Neural cell (in vitro differentiated cells): ENCODE measurements around the gene HDAC4. TPM values are rescaled to one million over a fixed set of nuclear protein-coding genes. Genes with fewer than 3 reads are reported as not detected.

Experiments
- H2AFZ ChIP-seq: fragments of 200-600, 300-800 bp; sonication (generic), shearing (Covaris generic); 2 replicates; pipeline ENCODE4 v1.6.0; 2014; ENCODE audit warnings: low read depth, mild to moderate bottlenecking, antibody characterized with exemption, low read length, moderate library complexity
- H3F3A ChIP-seq: fragments of 200-600 bp; shearing (Covaris generic); 2 replicates; pipeline ENCODE4 v1.6.1; 2016; ENCODE audit warnings: mild to moderate bottlenecking, moderate library complexity, mixed read lengths, antibody characterized with exemption, low read length; ENCODE audit not compliant: insufficient read depth, poor library complexity, severe bottlenecking
- H3K27ac ChIP-seq: fragments of 200-600, 300-800 bp; sonication (generic), shearing (Covaris generic); 2 replicates; pipeline ENCODE4 v1.5.1; 2014; ENCODE audit warnings: mild to moderate bottlenecking, low read length, moderate library complexity
- H3K27me3 ChIP-seq: fragments of 300-800, 200-600 bp; sonication (generic), shearing (Covaris generic); 2 replicates; pipeline ENCODE4 v1.6.0; 2014; ENCODE audit warnings: mild to moderate bottlenecking, low read depth, low read length, moderate library complexity; ENCODE audit not compliant: insufficient read depth
- H3K36me3 ChIP-seq: fragments of 300-800, 200-600 bp; sonication (generic), shearing (Covaris generic); 2 replicates; pipeline ENCODE4 v1.5.1; 2014; ENCODE audit warnings: mild to moderate bottlenecking, antibody characterized with exemption, low read length, moderate library complexity; ENCODE audit not compliant: insufficient read depth
- H3K4me2 ChIP-seq: fragments of 300-800, 200-600 bp; sonication (generic), shearing (Covaris generic); 2 replicates; pipeline ENCODE4 v1.6.0; 2014; ENCODE audit warnings: mild to moderate bottlenecking, low read length
- H3K4me3 ChIP-seq: fragments of 300-800, 200-600 bp; sonication (generic), shearing (Covaris generic); 2 replicates; pipeline ENCODE4 v1.5.1; 2014; ENCODE audit warnings: mild to moderate bottlenecking, low read length, moderate library complexity
- H3K79me2 ChIP-seq: fragments of 200-600 bp; shearing (Covaris generic); replicated peaks from 2 replicates; pipeline ENCODE4 v1.6.0; 2014; ENCODE audit warnings: mild to moderate bottlenecking, low read length, moderate library complexity; ENCODE audit not compliant: insufficient read depth
- H3K9ac ChIP-seq: fragments of 300-800, 200-600 bp; sonication (generic), shearing (Covaris generic); 2 replicates; pipeline ENCODE4 v1.6.1; 2016; ENCODE audit warnings: mild to moderate bottlenecking, low read length, mixed read lengths
- H3K9me2 ChIP-seq: fragments of 200-600 bp; shearing (Covaris generic); 2 replicates; pipeline ENCODE4 v1.6.1; 2016; ENCODE audit warnings: mild to moderate bottlenecking, low read length, mixed read lengths; ENCODE audit not compliant: insufficient read depth
- H3K9me3 ChIP-seq: fragments of 200-600, 300-800 bp; sonication (generic), shearing (Covaris generic); 2 replicates; pipeline ENCODE4 v1.6.1; 2016; ENCODE audit warnings: mild to moderate bottlenecking, mixed run types, low read length, moderate library complexity, mixed read lengths
- H4K20me1 ChIP-seq: fragments of 200-600 bp; shearing (Covaris generic); 2 replicates; pipeline ENCODE4 v1.6.1; 2016; ENCODE audit warnings: mild to moderate bottlenecking, mixed run types; ENCODE audit not compliant: insufficient read depth
- CTCF ChIP-seq: fragments of 450-650 bp; IDR thresholded peaks from 2 replicates; pipeline ENCODE4 v1.5.1; 2014; ENCODE audit warnings: antibody characterized with exemption, mild to moderate bottlenecking, moderate library complexity; ENCODE audit not compliant: poor library complexity, severe bottlenecking
- EP300 ChIP-seq: fragments of 450-650 bp; conservative IDR thresholded peaks from 2 replicates; pipeline ENCODE4 v1.6.1; 2014; ENCODE audit warnings: antibody characterized with exemption, mild to moderate bottlenecking, moderate library complexity; ENCODE audit not compliant: poor library complexity, severe bottlenecking
- EZH2 ChIP-seq: fragments of 200-600, 300-800 bp; shearing (Covaris generic), sonication (generic); IDR thresholded peaks from 2 replicates; pipeline ENCODE4 v1.6.1; 2014; ENCODE audit warnings: antibody characterized with exemption, low read length, borderline replicate concordance, mild to moderate bottlenecking; ENCODE audit not compliant: insufficient read depth, poor library complexity, severe bottlenecking
- MXI1 ChIP-seq: fragments of 450-650 bp; conservative IDR thresholded peaks from 2 replicates; pipeline ENCODE4 v1.6.1; 2014; ENCODE audit warnings: antibody characterized with exemption, mild to moderate bottlenecking; ENCODE audit not compliant: poor library complexity, severe bottlenecking
- POLR2AphosphoS5 ChIP-seq: IDR thresholded peaks from 2 replicates; pipeline ENCODE4 v1.6.1; 2012
- RAD21 ChIP-seq: fragments of 450-650 bp; conservative IDR thresholded peaks from 2 replicates; pipeline ENCODE4 v1.6.1; 2014; ENCODE audit warnings: antibody characterized with exemption, mild to moderate bottlenecking, moderate library complexity
- REST ChIP-seq: IDR thresholded peaks from 2 replicates; pipeline ENCODE4 v1.6.1; 2012; ENCODE audit warnings: borderline replicate concordance
- SMC3 ChIP-seq: fragments of 450-650 bp; conservative IDR thresholded peaks from 2 replicates; pipeline ENCODE4 v1.6.1; 2014; ENCODE audit warnings: antibody characterized with exemption, mild to moderate bottlenecking, moderate library complexity; ENCODE audit not compliant: poor library complexity
- TAF1 ChIP-seq: IDR thresholded peaks from 2 replicates; pipeline ENCODE4 v1.6.1; 2012; ENCODE audit warnings: low read depth
- polyA plus RNA-seq: library from polyadenylated mRNA; depleted of rRNA; stranded (reverse); fragments of >200 nt; gene quantifications from 2 replicates; pipeline ENCODE4 v1.2.3, GENCODE V29; 2014

The HDAC4 gene
- polyA plus RNA-seq, 1 donor from 2014 or later, result 3.4 TPM

GRCh38 chr2:239420082-239420481 lies 19.3 kb upstream of the HDAC4 start:
- Histone ChIP-seq H3K4me2 (no peak overlapping the region), H3K27me3 (no peaks in the 10 kb centered on the region), H3F3A (no peaks in the 10 kb centered on the region), H2AFZ (no peak overlapping the region), H3K36me3 (no peaks in the 10 kb centered on the region), H3K9ac (no peak overlapping the region), H3K79me2 (no peaks in the 10 kb centered on the region), H3K27ac (peak overlapping the region; percentile 50), H3K9me2 (no peaks in the 10 kb centered on the region), H3K4me3 (no peak overlapping the region), H3K9me3 (no peaks in the 10 kb centered on the region), H4K20me1 (no peaks in the 10 kb centered on the region)
- TF ChIP-seq TAF1, result no peak
- no peak for TF ChIP-seq RAD21
- no peak for TF ChIP-seq REST
- TF ChIP-seq CTCF, result no peak
- TF ChIP-seq MXI1, result no peak
- TF ChIP-seq SMC3, result no peak
- no peak for TF ChIP-seq EZH2
- TF ChIP-seq EP300, result no peak
- TF ChIP-seq POLR2AphosphoS5, result no peak

GRCh38 chr2:239418918-239419317 lies 18.1 kb upstream of the HDAC4 start:
- no peak overlapping the region for H3K9ac ChIP-seq
- no peaks in the 10 kb centered on the region for H3F3A ChIP-seq
- no peak overlapping the region for H2AFZ ChIP-seq
- no peaks in the 10 kb centered on the region for H4K20me1 ChIP-seq
- H3K36me3 ChIP-seq, result no peaks in the 10 kb centered on the region
- H3K79me2 ChIP-seq, result no peaks in the 10 kb centered on the region
- no peaks in the 10 kb centered on the region for H3K27me3 ChIP-seq
- no peak overlapping the region for H3K4me3 ChIP-seq
- no peak for TF ChIP-seq EZH2
- no peak for TF ChIP-seq CTCF
- TF ChIP-seq REST, result no peak
- no peak for TF ChIP-seq SMC3
- no peak for TF ChIP-seq RAD21
- no peak for TF ChIP-seq EP300
- TF ChIP-seq MXI1, result no peak
- no peak for TF ChIP-seq POLR2AphosphoS5
- TF ChIP-seq TAF1, result no peak
- H3K9me3 ChIP-seq, result no peaks in the 10 kb centered on the region
- H3K4me2 ChIP-seq, result no peak overlapping the region
- no peaks in the 10 kb centered on the region for H3K9me2 ChIP-seq
- peak overlapping the region; percentile 44 for H3K27ac ChIP-seq
